Measurements from ENCODE around the gene GALNT15. TPM values are rescaled to one million over a fixed set of nuclear protein-coding genes. Genes with fewer than 3 reads are reported as not detected.

The GALNT15 gene
- total and polyA plus RNA-seq, 2 of the 4 experiments (the other 2 are of a cell fraction): 12.8 to 19.7 TPM

GRCh38 chr3:16270855-16271254 is 96.4 kb downstream of the GALNT15 start:
- Histone ChIP-seq H3K56ac (ENCODE audit: extremely low read depth, insufficient read depth, low read length) (no peak overlapping the region), H2AK9ac (replicated peaks; ENCODE audit: low read depth, low read length, poor library complexity) (no peak overlapping the region), H3K4ac (ENCODE audit: low read depth, low read length) (no peak overlapping the region), H3K18ac (ENCODE audit: low read depth, low read length) (no peak overlapping the region), H2BK120ac (ENCODE audit: low read depth, low read length) (no peak overlapping the region), H2BK15ac (ENCODE audit: low read depth, low read length) (no peak overlapping the region), H3K9ac (ENCODE audit: low read depth, low read length) (no peak overlapping the region), H3K23ac (ENCODE audit: low read depth, low read length) (no peak overlapping the region), H3K4me3 (ENCODE audit: insufficient read depth, low read depth, low read length) (no peak overlapping the region), H3K27ac (ENCODE audit: insufficient read depth, low read length) (no peak overlapping the region), H4K5ac (ENCODE audit: low read depth, low read length) (no peak overlapping the region), H3K4me1 (ENCODE audit: control insufficient read depth, insufficient read depth, low read length) (no peaks in the 10 kb centered on the region), H3K79me1 (ENCODE audit: low read depth in 1 of 2, low read length in 2 of 2) (peaks cover 9 to 14% of the 10 kb centered on the region in 2 experiments; a peak in 2 of 4 replicates), H2AFZ (replicated peaks; ENCODE audit: low read length, poor library complexity) (no peak overlapping the region), H4K91ac (ENCODE audit: insufficient read depth, low read depth, low read length) (no peak overlapping the region), H4K20me1 (ENCODE audit: insufficient read depth, low read length) (no peaks in the 10 kb centered on the region), H3K36me3 (ENCODE audit: control insufficient read depth, insufficient read depth, low read length) (peaks cover 5% of the 10 kb centered on the region; the same call in 1 of the 2 replicates), H2BK5ac (ENCODE audit: low read depth, low read length, poor library complexity, severe bottlenecking) (no peak overlapping the region), H2BK20ac (ENCODE audit: low read depth, low read length) (no peak overlapping the region), H2AK5ac (ENCODE audit: low read depth, low read length) (no peak overlapping the region), H3K27me3 (ENCODE audit: control insufficient read depth, insufficient read depth, low read length) (no peaks in the 10 kb centered on the region), H4K8ac (ENCODE audit: low read depth in 2 of 2, low read length in 2 of 2) (no peak overlapping the region), H3K9me3 (ENCODE audit: control insufficient read depth, insufficient read depth, low read length) (no peaks in the 10 kb centered on the region), H3K4me2 (ENCODE audit: low read depth, low read length) (no peak overlapping the region), H3K9me1 (ENCODE audit: insufficient read depth, low read length) (no peaks in the 10 kb centered on the region), H3K14ac (replicated peaks; ENCODE audit: low read depth, low read length) (no peak overlapping the region)
- no TSS peak for BruUV-seq (replicated peaks)
- dilution Hi-C loops (cut with HindIII; ENCODE audit: low sequenced_read_pairs, unreplicated experiment): no loop called here
- in situ Hi-C loops (cut with MboI; ENCODE audit: low sequenced_read_pairs): no loop called here
- 100% methylated on average over 4 of the region's 10 CpGs; no CpG with 5 or more reads in 1 of the 2 experiments for WGBS, 2 experiments (ENCODE audit: extremely low coverage in 2 of 2, insufficient read length in 1 of 2)
- intact Hi-C loops (cut with micrococcal nuclease): loop anchor here (10.0 kb wide), 1 partner anchor 964 kb away; no protein-coding TSS in a partner anchor
- ChIA-PET CTCF (no interaction called here), POLR2A (ENCODE audit: unreplicated experiment) (no interaction called here)
- TF ChIP-seq MAZ (IDR thresholded peaks at IDR 0.05; ENCODE audit: borderline replicate concordance, low read depth, low read length): no peak
- no peak for TF ChIP-seq CTCF (conservative IDR thresholded peaks at IDR 0.05; ENCODE audit: low read depth, low read length)
- no peak for TF ChIP-seq SMC3 (IDR thresholded peaks at IDR 0.05; ENCODE audit: low read depth, low read length)
- no peak for TF ChIP-seq RCOR1 (IDR thresholded peaks at IDR 0.05; ENCODE audit: insufficient replicate concordance, low read length)
- TF ChIP-seq BHLHE40 (IDR thresholded peaks at IDR 0.05; ENCODE audit: low read depth, low read length): no peak
- TF ChIP-seq ELK1 (IDR thresholded peaks at IDR 0.05; ENCODE audit: borderline replicate concordance, low read depth, low read length): no peak
- TF ChIP-seq MAFK (IDR thresholded peaks at IDR 0.05; ENCODE audit: low read depth, low read length): no peak
- TF ChIP-seq RFX5 (IDR thresholded peaks at IDR 0.05; ENCODE audit: low read depth, low read length): no peak
- no peak for TF ChIP-seq USF2 (IDR thresholded peaks at IDR 0.05; ENCODE audit: low read depth, low read length)
- no peak for TF ChIP-seq POLR2A (IDR thresholded peaks at IDR 0.05; ENCODE audit: low read depth, low read length)
- TF ChIP-seq NFE2L2 (IDR thresholded peaks at IDR 0.05; ENCODE audit: low read depth, low read length): no peak
- no peak for TF ChIP-seq CHD1 (IDR thresholded peaks at IDR 0.05; ENCODE audit: low read depth, low read length)
- no peak for TF ChIP-seq FOS (IDR thresholded peaks at IDR 0.05; ENCODE audit: low read depth, low read length)
- TF ChIP-seq RAD21 (IDR thresholded peaks at IDR 0.05; ENCODE audit: low read length): no peak
- TF ChIP-seq MXI1 (IDR thresholded peaks at IDR 0.05; ENCODE audit: borderline replicate concordance, low read depth, low read length): no peak
- no peak for TF ChIP-seq CEBPB (IDR thresholded peaks at IDR 0.05; ENCODE audit: low read depth, low read length)
- no peak for DNase-seq
- ATAC-seq (ENCODE audit: low read depth): no peak
